ENCODE data around the gene TMEM45A. TPM values are rescaled to one million over a fixed set of nuclear protein-coding genes. Genes with fewer than 3 reads are reported as not detected.
"Not testable (repeated sequence)": the region's sequence is repeated elsewhere in the genome, so short reads cannot be mapped to it uniquely, and the experiment has no call there.

TMEM45A gene
- total RNA-seq, 4 donors from 2014 or later = 6.8 to 36.7 (median 26.1) TPM

- DNase-seq (ENCODE audit: low spot score) (no peak), ATAC-seq (ENCODE audit: low FRiP score) (no peak)
- no peak for TF ChIP-seq CTCF (IDR thresholded peaks at IDR 0.05)
These were observed 5.6 kb upstream of the TMEM45A start for GRCh38 chr3:100486808-100487207.

- DNase-seq (ENCODE audit: low spot score) = no peak
- no peak for ATAC-seq (ENCODE audit: low FRiP score)
- TF ChIP-seq CTCF (IDR thresholded peaks at IDR 0.05) = no peak
These were observed 3.3 kb upstream of the TMEM45A start for GRCh38 chr3:100489118-100489517.

GRCh38 chr3:100496711-100497261 is 4.4 kb downstream of the TMEM45A start:
- DNase-seq (ENCODE audit: low spot score) (no peak), ATAC-seq (ENCODE audit: low FRiP score) (no peak)
- no peak for TF ChIP-seq CTCF (IDR thresholded peaks at IDR 0.05)

GRCh38 chr3:100499651-100500050 is 7.2 kb downstream of the TMEM45A start:
- no peak for TF ChIP-seq CTCF (IDR thresholded peaks at IDR 0.05)
- no peak for DNase-seq (ENCODE audit: low spot score)
- no peak for ATAC-seq (ENCODE audit: low FRiP score)

GRCh38 chr3:100500320-100500880 is 8.0 kb downstream of the TMEM45A start:
- no peak for DNase-seq (ENCODE audit: low spot score)
- TF ChIP-seq CTCF (IDR thresholded peaks at IDR 0.05) = no peak
- ATAC-seq (ENCODE audit: low FRiP score) = no peak

- no peak for DNase-seq (ENCODE audit: low spot score)
- no peak for ATAC-seq (ENCODE audit: low FRiP score)
- TF ChIP-seq CTCF (IDR thresholded peaks at IDR 0.05) = no peak
These were observed 11.0 kb downstream of the TMEM45A start for GRCh38 chr3:100503448-100503847.

GRCh38 chr3:100506355-100506754 is 13.9 kb downstream of the TMEM45A start:
- DNase-seq (ENCODE audit: low spot score) = no peak
- no peak for ATAC-seq (ENCODE audit: low FRiP score)

GRCh38 chr3:100509818-100510217 is 17.4 kb downstream of the TMEM45A start:
- not testable (repeated sequence) for DNase-seq (ENCODE audit: low spot score); ATAC-seq (ENCODE audit: low FRiP score)

More at GRCh38 chr3:100506355-100506754, 13.9 kb downstream of the TMEM45A start:
- no peak for TF ChIP-seq CTCF (IDR thresholded peaks at IDR 0.05)

Data from omental fat pad (tissue), 4 donors.